HepG2 (cell line): Measurements from ENCODE around the gene CD7. TPM values are rescaled to one million over a fixed set of nuclear protein-coding genes. Genes with fewer than 3 reads are reported as not detected.
A peak's percentile ranks its signal among the peaks of the same experiment; 100 is the strongest.

ENCODE experiments used
- ADNP ChIP-seq: sonication (generic); formaldehyde crosslinking; IDR thresholded peaks from 2 replicates; pipeline ENCODE4 v1.4.0; 2020; ENCODE audit warnings: missing genetic modification reagents
- HNF4A ChIP-seq: sonication (generic); formaldehyde crosslinking; IDR thresholded peaks from 2 replicates; pipeline ENCODE4 v1.4.0; 2020; ENCODE audit warnings: missing genetic modification reagents
- HNRNPK ChIP-seq: fragments of 200-400 bp; formaldehyde crosslinking; IDR thresholded peaks from 2 replicates; pipeline ENCODE4 v1.6.1; 2018; ENCODE audit warnings: low read length, low read depth, moderate library complexity, mild to moderate bottlenecking; ENCODE audit not compliant: poor library complexity, severe bottlenecking
- MTA1 ChIP-seq: sonication (generic); formaldehyde crosslinking; IDR thresholded peaks from 2 replicates; pipeline ENCODE4 v1.4.0; 2020; ENCODE audit warnings: missing genetic modification reagents, mild to moderate bottlenecking, borderline replicate concordance
- NR2C2 ChIP-seq: sonication (generic); formaldehyde crosslinking; IDR thresholded peaks from 2 replicates; pipeline ENCODE4 v1.4.0; 2020; ENCODE audit warnings: missing genetic modification reagents, mild to moderate bottlenecking, moderate library complexity, borderline replicate concordance
- NR2F6 ChIP-seq, 2 experiments: IDR thresholded peaks; 2 replicates each; pipeline ENCODE4 v1.6.1; 2016; ENCODE audit warnings: antibody characterized with exemption in 1 of 2, mild to moderate bottlenecking in 1 of 2
- RBFOX2 ChIP-seq: fragments of 200-400 bp; formaldehyde crosslinking; IDR thresholded peaks from 2 replicates; pipeline ENCODE4 v1.6.1; 2017; ENCODE audit warnings: low read depth, mild to moderate bottlenecking, low read length
- ZIK1 ChIP-seq: sonication (generic); formaldehyde crosslinking; IDR thresholded peaks from 2 replicates; pipeline ENCODE4 v1.5.0; 2020; ENCODE audit warnings: mild to moderate bottlenecking, low read depth, missing genetic modification reagents, borderline replicate concordance
- ZNF274 ChIP-seq: sonication (generic); formaldehyde crosslinking; IDR thresholded peaks from 2 replicates; pipeline ENCODE4 v1.5.1; 2020; ENCODE audit warnings: mild to moderate bottlenecking, missing genetic modification reagents
- ZNF549 ChIP-seq: sonication (generic); formaldehyde crosslinking; IDR thresholded peaks from 2 replicates; pipeline ENCODE4 v1.5.0; 2020; ENCODE audit warnings: missing genetic modification reagents
- ZNF556 ChIP-seq: sonication (generic); formaldehyde crosslinking; IDR thresholded peaks from 2 replicates; pipeline ENCODE4 v1.4.0; 2020; ENCODE audit warnings: mild to moderate bottlenecking, missing genetic modification reagents, borderline replicate concordance
- ZNF773 ChIP-seq: sonication (generic); formaldehyde crosslinking; IDR thresholded peaks from 2 replicates; pipeline ENCODE4 v1.4.0; 2020; ENCODE audit warnings: missing genetic modification reagents, borderline replicate concordance
- ZSCAN25 ChIP-seq: sonication (generic); formaldehyde crosslinking; IDR thresholded peaks from 2 replicates; pipeline ENCODE4 v1.8.0; 2022; ENCODE audit warnings: mild to moderate bottlenecking, missing genetic modification reagents
- polyA plus RNA-seq, 8 experiments: library from polyadenylated mRNA; depleted of rRNA in 3 of 8; stranded (reverse) in 7 of 8; unstranded in 1 of 8; fragments of >200 nt; fragmentation: Illumina TruSeq in 4 of 8; extraction: Trizol in 4 of 8; gene quantifications; 2 replicates each; pipeline versions ENCODE4 v1.2.1 to v1.2.3, GENCODE V29; 2011 to 2016; ENCODE audit warnings: low read depth in 4 of 8, missing spikeins in 1 of 8, mixed read lengths in 1 of 8; ENCODE audit not compliant: insufficient read depth in 1 of 8
- total RNA-seq, 5 experiments: library from RNA; depleted of rRNA; stranded (reverse); fragments of >200 nt; fragmentation: Illumina TruSeq; extraction: Trizol; gene quantifications; 2 replicates each; pipeline ENCODE4 v1.2.3, GENCODE V29; 2016; ENCODE audit warnings: low read depth in 1 of 5
- TF ChIP-seq, protein P1 (sequence below): sonication (generic); formaldehyde crosslinking; IDR thresholded peaks from 2 replicates; pipeline ENCODE4; 2020; ENCODE audit warnings: missing genetic modification reagents, mild to moderate bottlenecking, borderline replicate concordance
- TF ChIP-seq, protein P2 (sequence below): sonication (generic); formaldehyde crosslinking; IDR thresholded peaks from 2 replicates; pipeline ENCODE4 v1.4.0; 2020; ENCODE audit warnings: mild to moderate bottlenecking, missing genetic modification reagents, borderline replicate concordance
- TF ChIP-seq, protein P3 (sequence below): sonication (generic); formaldehyde crosslinking; IDR thresholded peaks from 2 replicates; pipeline ENCODE4 v1.5.1; 2020; ENCODE audit warnings: mild to moderate bottlenecking, missing genetic modification reagents, moderate library complexity
- TF ChIP-seq, protein P4 (sequence below): sonication (generic); formaldehyde crosslinking; IDR thresholded peaks from 2 replicates; pipeline ENCODE4 v1.4.0; 2020; ENCODE audit warnings: missing genetic modification reagents, mild to moderate bottlenecking, borderline replicate concordance

The CD7 gene
- total and polyA plus RNA-seq, 2 of the 13 experiments (the other 11 are each of a cell fraction or from before 2014, with no cell fraction given) = 67.6 to 76.4 TPM

DNA sequence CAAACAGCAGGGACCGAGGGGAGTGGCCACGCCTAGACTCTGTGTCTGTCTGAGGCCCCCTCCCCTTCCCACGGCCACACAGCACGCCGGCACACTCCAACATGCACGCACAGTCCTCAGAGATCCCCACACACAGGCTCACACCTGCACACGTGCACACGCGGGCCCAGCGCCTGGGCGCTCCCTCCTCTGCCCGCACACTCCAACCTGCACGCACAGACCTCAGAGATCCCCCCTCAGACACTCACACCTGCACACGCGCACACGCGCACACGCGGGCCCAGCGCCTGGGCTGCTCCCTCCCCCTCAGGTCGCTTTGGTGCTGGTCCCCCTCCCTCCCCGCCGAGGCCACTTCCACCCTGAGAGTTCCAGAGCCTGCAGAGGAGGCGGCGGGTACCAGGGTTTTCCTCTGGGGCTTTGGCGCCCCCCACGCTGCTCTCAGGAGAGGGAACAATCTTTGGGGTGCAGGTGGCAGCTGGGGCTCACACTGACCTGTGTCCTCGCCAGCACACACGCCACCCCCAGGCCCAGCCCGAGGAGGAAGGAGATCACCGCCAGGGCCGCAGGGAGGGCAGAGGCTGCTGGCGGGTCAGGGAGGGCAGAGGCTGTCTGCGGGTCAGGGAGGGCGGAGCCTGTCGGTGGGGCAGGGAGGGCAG lies 1.6 kb downstream of the CD7 start (continued):
- TF ChIP-seq MTA1 (CRISPR knock-in tag) = peak; percentile 77
- TF ChIP-seq HNF4A (CRISPR knock-in tag) = 0 out of 2 replicates have a peak, but pooled peaks have one; percentile 12
- no peak for TF ChIP-seq ADNP (CRISPR knock-in tag)
- TF ChIP-seq, protein P1, sequence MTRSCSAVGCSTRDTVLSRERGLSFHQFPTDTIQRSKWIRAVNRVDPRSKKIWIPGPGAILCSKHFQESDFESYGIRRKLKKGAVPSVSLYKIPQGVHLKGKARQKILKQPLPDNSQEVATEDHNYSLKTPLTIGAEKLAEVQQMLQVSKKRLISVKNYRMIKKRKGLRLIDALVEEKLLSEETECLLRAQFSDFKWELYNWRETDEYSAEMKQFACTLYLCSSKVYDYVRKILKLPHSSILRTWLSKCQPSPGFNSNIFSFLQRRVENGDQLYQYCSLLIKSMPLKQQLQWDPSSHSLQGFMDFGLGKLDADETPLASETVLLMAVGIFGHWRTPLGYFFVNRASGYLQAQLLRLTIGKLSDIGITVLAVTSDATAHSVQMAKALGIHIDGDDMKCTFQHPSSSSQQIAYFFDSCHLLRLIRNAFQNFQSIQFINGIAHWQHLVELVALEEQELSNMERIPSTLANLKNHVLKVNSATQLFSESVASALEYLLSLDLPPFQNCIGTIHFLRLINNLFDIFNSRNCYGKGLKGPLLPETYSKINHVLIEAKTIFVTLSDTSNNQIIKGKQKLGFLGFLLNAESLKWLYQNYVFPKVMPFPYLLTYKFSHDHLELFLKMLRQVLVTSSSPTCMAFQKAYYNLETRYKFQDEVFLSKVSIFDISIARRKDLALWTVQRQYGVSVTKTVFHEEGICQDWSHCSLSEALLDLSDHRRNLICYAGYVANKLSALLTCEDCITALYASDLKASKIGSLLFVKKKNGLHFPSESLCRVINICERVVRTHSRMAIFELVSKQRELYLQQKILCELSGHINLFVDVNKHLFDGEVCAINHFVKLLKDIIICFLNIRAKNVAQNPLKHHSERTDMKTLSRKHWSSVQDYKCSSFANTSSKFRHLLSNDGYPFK (CRISPR knock-in tag) = no peak
- TF ChIP-seq, protein P2, sequence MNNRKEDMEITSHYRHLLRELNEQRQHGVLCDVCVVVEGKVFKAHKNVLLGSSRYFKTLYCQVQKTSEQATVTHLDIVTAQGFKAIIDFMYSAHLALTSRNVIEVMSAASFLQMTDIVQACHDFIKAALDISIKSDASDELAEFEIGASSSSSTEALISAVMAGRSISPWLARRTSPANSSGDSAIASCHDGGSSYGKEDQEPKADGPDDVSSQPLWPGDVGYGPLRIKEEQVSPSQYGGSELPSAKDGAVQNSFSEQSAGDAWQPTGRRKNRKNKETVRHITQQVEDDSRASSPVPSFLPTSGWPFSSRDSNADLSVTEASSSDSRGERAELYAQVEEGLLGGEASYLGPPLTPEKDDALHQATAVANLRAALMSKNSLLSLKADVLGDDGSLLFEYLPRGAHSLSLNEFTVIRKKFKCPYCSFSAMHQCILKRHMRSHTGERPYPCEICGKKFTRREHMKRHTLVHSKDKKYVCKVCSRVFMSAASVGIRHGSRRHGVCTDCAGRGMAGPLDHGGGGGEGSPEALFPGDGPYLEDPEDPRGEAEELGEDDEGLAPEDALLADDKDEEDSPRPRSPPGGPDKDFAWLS (CRISPR knock-in tag) = peak; percentile 68; the same call in 1 of the 2 replicates
- TF ChIP-seq, protein P3, sequence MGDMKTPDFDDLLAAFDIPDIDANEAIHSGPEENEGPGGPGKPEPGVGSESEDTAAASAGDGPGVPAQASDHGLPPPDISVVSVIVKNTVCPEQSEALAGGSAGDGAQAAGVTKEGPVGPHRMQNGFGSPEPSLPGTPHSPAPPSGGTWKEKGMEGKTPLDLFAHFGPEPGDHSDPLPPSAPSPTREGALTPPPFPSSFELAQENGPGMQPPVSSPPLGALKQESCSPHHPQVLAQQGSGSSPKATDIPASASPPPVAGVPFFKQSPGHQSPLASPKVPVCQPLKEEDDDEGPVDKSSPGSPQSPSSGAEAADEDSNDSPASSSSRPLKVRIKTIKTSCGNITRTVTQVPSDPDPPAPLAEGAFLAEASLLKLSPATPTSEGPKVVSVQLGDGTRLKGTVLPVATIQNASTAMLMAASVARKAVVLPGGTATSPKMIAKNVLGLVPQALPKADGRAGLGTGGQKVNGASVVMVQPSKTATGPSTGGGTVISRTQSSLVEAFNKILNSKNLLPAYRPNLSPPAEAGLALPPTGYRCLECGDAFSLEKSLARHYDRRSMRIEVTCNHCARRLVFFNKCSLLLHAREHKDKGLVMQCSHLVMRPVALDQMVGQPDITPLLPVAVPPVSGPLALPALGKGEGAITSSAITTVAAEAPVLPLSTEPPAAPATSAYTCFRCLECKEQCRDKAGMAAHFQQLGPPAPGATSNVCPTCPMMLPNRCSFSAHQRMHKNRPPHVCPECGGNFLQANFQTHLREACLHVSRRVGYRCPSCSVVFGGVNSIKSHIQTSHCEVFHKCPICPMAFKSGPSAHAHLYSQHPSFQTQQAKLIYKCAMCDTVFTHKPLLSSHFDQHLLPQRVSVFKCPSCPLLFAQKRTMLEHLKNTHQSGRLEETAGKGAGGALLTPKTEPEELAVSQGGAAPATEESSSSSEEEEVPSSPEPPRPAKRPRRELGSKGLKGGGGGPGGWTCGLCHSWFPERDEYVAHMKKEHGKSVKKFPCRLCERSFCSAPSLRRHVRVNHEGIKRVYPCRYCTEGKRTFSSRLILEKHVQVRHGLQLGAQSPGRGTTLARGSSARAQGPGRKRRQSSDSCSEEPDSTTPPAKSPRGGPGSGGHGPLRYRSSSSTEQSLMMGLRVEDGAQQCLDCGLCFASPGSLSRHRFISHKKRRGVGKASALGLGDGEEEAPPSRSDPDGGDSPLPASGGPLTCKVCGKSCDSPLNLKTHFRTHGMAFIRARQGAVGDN = peak; percentile 58
- TF ChIP-seq ZNF274 = 0 out of 2 replicates have a peak, but pooled peaks have one; percentile 51
- TF ChIP-seq ZNF556 (CRISPR knock-in tag) = 0 out of 2 replicates have a peak, but pooled peaks have one; percentile 46
- no peak for TF ChIP-seq ZNF549 (CRISPR knock-in tag)
- peak; percentile 58; the same call in 1 of the 2 replicates for TF ChIP-seq NR2C2 (CRISPR knock-in tag)
- TF ChIP-seq RBFOX2 = peak; percentile 47; the same call in 1 of the 2 replicates
- TF ChIP-seq HNRNPK = peak; percentile 7
- TF ChIP-seq ZNF773 (CRISPR knock-in tag) = no peak
- TF ChIP-seq, protein P4, sequence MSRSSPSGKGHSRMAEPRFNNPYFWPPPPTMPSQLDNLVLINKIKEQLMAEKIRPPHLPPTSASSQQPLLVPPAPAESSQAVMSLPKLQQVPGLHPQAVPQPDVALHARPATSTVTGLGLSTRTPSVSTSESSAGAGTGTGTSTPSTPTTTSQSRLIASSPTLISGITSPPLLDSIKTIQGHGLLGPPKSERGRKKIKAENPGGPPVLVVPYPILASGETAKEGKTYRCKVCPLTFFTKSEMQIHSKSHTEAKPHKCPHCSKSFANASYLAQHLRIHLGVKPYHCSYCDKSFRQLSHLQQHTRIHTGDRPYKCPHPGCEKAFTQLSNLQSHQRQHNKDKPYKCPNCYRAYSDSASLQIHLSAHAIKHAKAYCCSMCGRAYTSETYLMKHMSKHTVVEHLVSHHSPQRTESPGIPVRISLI (CRISPR knock-in tag) = 0 out of 2 replicates have a peak, but pooled peaks have one; percentile 16
- no peak for TF ChIP-seq ZIK1 (CRISPR knock-in tag)
- peak; percentile 37; the same call in 1 of the 2 replicates for TF ChIP-seq NR2F6 (IDR thresholded peaks at IDR 0.05)
- peak; percentile 70 for TF ChIP-seq NR2F6 (CRISPR knock-in tag; IDR thresholded peaks at IDR 0.05)
- TF ChIP-seq ZSCAN25 (CRISPR knock-in tag) = peak; percentile 85
